22Rv1 (cell line): ENCODE results near the gene SPTBN2.

ENCODE experiments used
- H3K27ac ChIP-seq: fragments of 450-650 bp; 2 replicates; pipeline ENCODE4 v1.5.1; 2017
- ZFX ChIP-seq: fragments of 450-650 bp; IDR thresholded peaks from 2 replicates; pipeline ENCODE4 v1.6.1; 2017; ENCODE audit warnings: antibody characterized with exemption, borderline replicate concordance
- TF ChIP-seq, protein P1 (sequence below): fragments of 450-650 bp; IDR thresholded peaks from 2 replicates; pipeline ENCODE4 v1.5.1; 2017; ENCODE audit warnings: mild to moderate bottlenecking

Gene SPTBN2

DNA sequence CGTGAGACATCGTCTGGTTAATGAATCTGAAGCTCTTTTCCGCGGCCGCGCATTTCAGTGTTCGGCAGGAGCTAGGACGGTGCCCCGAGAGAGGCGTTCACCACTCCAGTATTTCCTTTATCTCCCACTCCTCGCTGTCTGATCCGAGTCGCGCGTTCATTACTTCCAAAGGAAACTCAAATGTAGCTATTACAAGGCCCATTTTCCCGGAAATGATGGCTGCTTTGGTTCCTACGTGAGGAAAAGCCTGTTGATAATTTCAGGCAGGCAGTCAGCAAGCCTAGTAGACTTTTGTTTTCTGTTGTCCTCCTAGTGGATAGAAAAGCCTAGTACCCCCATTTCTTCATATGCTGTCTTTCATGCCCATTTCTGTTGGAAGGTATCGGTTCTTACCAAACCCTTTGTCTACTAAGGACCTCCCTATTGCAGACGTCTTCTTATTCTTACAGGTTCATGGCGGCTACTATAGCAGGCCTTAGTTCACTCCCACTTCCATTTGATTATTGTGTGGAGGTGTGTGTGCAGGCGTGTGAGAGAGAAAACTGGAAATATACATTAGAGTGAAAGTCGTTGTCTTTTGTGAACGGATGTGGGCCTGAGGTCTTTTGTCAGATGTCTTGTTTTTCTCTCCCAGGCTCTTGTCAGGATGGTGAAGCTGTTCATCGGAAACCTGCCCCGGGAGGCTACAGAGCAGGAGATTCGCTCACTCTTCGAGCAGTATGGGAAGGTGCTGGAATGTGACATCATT is 89.8 kb downstream of the SPTBN2 start:
- TF ChIP-seq, protein P1, sequence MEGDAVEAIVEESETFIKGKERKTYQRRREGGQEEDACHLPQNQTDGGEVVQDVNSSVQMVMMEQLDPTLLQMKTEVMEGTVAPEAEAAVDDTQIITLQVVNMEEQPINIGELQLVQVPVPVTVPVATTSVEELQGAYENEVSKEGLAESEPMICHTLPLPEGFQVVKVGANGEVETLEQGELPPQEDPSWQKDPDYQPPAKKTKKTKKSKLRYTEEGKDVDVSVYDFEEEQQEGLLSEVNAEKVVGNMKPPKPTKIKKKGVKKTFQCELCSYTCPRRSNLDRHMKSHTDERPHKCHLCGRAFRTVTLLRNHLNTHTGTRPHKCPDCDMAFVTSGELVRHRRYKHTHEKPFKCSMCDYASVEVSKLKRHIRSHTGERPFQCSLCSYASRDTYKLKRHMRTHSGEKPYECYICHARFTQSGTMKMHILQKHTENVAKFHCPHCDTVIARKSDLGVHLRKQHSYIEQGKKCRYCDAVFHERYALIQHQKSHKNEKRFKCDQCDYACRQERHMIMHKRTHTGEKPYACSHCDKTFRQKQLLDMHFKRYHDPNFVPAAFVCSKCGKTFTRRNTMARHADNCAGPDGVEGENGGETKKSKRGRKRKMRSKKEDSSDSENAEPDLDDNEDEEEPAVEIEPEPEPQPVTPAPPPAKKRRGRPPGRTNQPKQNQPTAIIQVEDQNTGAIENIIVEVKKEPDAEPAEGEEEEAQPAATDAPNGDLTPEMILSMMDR, result no peak
- no peak for TF ChIP-seq ZFX
- peak overlapping the region; percentile 86 for H3K27ac ChIP-seq

DNA sequence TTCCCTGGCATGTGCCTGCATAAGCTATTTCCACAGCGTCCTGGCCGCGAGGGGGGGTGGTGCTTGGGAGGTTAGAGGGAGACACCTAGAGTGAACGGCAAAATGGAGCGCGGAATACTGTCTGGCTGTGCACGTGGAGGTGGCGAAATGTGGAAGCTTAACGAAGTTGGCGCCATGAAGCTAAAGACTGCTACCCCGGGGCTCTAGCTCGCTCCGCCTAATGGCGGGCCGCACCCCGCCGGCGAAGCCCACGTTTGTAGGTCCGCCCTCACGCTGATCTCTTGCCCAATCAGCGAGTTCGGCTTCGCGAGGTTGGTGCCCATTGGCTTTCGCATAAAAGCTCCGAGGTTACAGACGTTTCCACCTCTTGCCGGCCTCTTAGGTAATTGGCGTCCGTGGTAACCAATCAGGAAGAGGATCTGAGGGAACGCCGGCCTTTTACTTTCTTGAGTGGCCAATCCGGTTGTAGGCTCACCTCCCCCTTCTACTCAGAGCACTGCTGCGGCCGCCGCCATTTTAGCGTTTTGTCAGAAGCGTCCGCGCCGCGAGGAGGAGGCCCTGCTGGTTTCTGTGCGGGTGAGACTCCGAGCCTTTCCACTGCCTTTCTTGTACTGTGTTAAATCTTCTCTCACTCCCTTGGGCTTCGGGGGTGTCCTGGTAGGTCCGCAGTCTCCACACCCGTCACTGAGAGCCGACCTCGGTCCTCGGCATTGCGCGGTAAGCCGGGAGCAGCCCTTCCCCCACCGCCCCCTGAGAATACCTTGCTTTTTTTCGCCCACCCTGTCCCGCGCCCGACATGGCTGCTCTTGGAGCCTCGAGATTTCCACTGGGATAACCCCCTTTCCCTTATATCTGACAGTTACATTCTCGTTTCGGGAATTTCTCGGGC is 90.6 kb downstream of the SPTBN2 start, which contains the start of gene RBM4:
RBM4 (plus strand) TSS at position 527 of the 889 bp plus-strand sequence. CDS start 1,009 bp downstream, outside the sequence.
- H3K27ac ChIP-seq, result peak within 1 kb of the TSS; percentile 86
- TF ChIP-seq, protein P1, result peak; percentile 29; the same call in 1 of the 2 replicates
- TF ChIP-seq ZFX, result no peak

DNA sequence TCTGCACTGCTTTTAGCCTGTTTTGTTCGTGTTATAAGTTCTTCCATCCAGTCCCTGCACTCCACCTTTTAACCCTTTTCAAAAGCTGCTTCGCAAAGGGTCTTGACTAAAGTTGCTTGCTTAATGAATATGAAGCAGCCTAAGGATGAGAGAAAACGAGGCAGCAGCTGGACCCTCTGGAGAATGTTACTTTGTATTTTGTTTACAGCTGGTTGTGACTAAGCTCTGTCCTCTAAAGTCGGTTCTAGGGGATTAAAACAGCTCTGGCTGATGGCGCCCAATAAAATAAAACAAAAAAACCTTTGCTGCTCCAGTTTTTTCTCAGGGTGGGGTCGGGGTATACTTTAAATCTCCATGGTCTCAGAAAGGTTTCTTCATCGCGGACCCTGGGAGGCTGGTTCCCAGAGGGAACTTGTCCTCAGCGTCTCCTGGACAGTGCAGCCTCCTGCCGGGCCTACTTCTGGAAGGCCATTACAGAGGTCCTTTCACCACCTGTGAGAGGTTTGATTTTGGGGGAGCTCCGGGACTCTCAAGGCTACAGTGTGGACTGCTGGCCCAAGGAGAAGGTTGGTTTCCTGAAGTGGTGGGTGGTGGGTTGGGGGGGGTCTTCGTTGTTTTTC is 91.3 kb downstream of the SPTBN2 start:
- H3K27ac ChIP-seq, result peak overlapping the region; percentile 86
- TF ChIP-seq, protein P1, result no peak
- TF ChIP-seq ZFX, result no peak

DNA sequence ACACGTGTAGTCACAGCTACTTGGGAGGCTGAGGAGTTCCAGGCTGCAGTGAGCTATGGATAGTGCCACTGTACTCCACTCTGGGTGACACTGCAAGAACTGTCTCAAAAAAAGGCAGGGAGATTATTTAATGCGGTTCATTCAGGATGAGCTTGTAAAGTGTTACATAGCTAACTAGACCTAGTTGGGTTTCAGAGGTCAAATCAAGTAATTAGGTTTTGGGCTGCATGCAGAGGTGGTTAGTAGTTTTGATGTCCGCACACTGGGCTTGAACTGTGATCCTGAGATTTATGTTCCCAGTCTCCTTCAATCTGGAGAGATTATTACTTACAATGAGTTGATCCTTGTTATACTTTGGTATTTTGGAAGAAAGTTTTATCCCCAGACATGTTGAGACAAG is 92.6 kb downstream of the SPTBN2 start:
- TF ChIP-seq, protein P1, result no peak
- TF ChIP-seq ZFX, result no peak
- peak overlapping the region; percentile 86 for H3K27ac ChIP-seq
